Suprapubic skin (tissue), 4 donors: ENCODE measurements around the gene ANTXR1. TPM values are rescaled to one million over a fixed set of nuclear protein-coding genes. Genes with fewer than 3 reads are reported as not detected.

Source experiments
- DNase-seq, 2 donors: peaks; one replicate each; pipeline ENCODE4 v3.0.0-alpha.2; 2019; ENCODE audit warnings: low spot score in 2 of 2
- H3K27ac ChIP-seq: fragments of 200-600 bp; sonication (generic); one replicate; pipeline ENCODE4 v1.5.1; 2019
- H3K27me3 ChIP-seq: fragments of 200-600 bp; sonication (generic); one replicate; pipeline ENCODE4 v1.5.1; 2019
- H3K36me3 ChIP-seq: fragments of 200-600 bp; sonication (generic); one replicate; pipeline ENCODE4 v1.5.1; 2019
- H3K4me1 ChIP-seq: fragments of 200-600 bp; sonication (generic); one replicate; pipeline ENCODE4 v1.5.1; 2019
- H3K4me3 ChIP-seq: fragments of 200-600 bp; sonication (generic); one replicate; pipeline ENCODE4 v1.5.1; 2019; ENCODE audit warnings: mild to moderate bottlenecking
- H3K9me3 ChIP-seq: fragments of 200-600 bp; sonication (generic); one replicate; pipeline ENCODE4 v1.5.1; 2019
- EP300 ChIP-seq: sonication (generic); formaldehyde crosslinking; IDR thresholded peaks from one replicate; pipeline ENCODE4 v1.6.1; 2017; ENCODE audit warnings: antibody characterized with exemption
- POLR2A ChIP-seq, 2 donors: fragments of 450-650 bp; IDR thresholded peaks; one replicate each; pipeline ENCODE4 v1.6.1; 2017; ENCODE audit warnings: antibody characterized with exemption in 2 of 2, mild to moderate bottlenecking in 2 of 2, moderate library complexity in 2 of 2
- POLR2AphosphoS5 ChIP-seq, 3 donors: sonication (generic); formaldehyde crosslinking; IDR thresholded peaks; one replicate each; pipeline ENCODE4 v1.6.1; 2017; ENCODE audit warnings: antibody characterized with exemption in 3 of 3
- WGBS: methylation state at CpG from one replicate; pipeline ENCODE4 v1.1.5; 2018; 5-methylcytosine and 5-hydroxymethylcytosine counted together
- total RNA-seq, 4 donors: library from RNA; depleted of rRNA; stranded (reverse); fragments of >200 nt; gene quantifications; one replicate each; pipeline ENCODE4 v1.1.0, GENCODE V29; 2016
- TF ChIP-seq, protein P1 (sequence below), 2 donors: fragments of 200-600 bp in 1 of 2; fragments of 450-650 bp in 1 of 2; sonication (generic) in 1 of 2; IDR thresholded peaks; one replicate each; pipeline ENCODE4 v1.5.1; 2016 to 2019; ENCODE audit warnings: antibody characterized with exemption in 2 of 2, mild to moderate bottlenecking in 1 of 2, moderate library complexity in 1 of 2

The ANTXR1 gene
- total RNA-seq, 4 donors from 2014 or later = 35.5 to 111 (median 66.6) TPM

DNA sequence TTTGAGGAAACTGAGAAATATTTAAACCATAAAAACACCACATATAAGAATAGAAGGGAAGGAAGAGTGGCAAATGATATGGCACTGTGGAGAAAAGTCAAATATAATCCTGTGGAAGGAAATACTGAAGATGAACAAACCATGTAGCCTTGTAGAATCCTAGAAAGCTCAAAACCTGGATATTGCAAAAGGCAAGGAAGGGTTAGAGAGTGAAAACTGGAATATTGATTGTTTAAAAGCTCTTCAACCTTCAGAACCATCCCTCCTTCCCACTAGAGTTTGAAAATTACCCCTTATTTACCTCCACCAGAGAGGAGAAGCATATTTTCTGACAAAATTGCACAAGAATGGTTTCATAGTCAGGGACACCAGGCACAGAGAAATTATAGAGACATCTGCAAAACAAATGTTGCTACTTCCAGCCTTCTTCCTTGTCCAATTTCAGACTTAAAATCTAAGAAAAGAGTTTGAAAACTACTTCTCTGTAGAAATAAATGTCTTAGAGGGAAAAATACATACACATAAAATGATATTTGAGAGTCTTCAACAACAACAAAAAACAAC, 48.0 kb downstream of the ANTXR1 start:
- Histone ChIP-seq H3K36me3 (no peaks in the 10 kb centered on the region), H3K27ac (no peak overlapping the region), H3K4me3 (no peak overlapping the region), H3K27me3 (no peaks in the 10 kb centered on the region), H3K9me3 (no peaks in the 10 kb centered on the region), H3K4me1 (peaks cover 3% of the 10 kb centered on the region)
- TF ChIP-seq EP300 (no peak), POLR2AphosphoS5 (IDR thresholded peaks at IDR 0.05) (no peak), POLR2A (IDR thresholded peaks at IDR 0.05) (no peak)
- TF ChIP-seq, protein P1, sequence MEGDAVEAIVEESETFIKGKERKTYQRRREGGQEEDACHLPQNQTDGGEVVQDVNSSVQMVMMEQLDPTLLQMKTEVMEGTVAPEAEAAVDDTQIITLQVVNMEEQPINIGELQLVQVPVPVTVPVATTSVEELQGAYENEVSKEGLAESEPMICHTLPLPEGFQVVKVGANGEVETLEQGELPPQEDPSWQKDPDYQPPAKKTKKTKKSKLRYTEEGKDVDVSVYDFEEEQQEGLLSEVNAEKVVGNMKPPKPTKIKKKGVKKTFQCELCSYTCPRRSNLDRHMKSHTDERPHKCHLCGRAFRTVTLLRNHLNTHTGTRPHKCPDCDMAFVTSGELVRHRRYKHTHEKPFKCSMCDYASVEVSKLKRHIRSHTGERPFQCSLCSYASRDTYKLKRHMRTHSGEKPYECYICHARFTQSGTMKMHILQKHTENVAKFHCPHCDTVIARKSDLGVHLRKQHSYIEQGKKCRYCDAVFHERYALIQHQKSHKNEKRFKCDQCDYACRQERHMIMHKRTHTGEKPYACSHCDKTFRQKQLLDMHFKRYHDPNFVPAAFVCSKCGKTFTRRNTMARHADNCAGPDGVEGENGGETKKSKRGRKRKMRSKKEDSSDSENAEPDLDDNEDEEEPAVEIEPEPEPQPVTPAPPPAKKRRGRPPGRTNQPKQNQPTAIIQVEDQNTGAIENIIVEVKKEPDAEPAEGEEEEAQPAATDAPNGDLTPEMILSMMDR (IDR thresholded peaks at IDR 0.05) = no peak
- DNase-seq = no peak

DNA sequence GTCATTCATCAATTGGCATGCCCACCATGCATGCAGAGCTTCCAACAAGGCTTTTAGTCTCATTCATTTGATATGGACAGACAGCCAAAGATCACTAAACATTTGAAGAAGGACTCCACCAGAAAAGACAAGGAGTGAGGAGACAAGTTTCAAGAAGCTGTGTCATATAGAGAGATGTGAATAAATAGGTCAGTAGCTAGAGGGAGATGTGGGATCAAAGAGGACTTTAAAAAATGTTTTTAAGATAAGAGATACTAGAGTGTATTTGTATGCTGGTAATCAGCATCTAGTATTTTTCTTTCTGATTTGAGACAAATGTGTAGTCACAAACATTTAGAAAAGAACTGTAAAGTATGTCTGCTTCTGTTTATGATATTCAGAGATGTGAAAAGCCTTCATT, 48.5 kb downstream of the ANTXR1 start:
- no peak for TF ChIP-seq POLR2AphosphoS5 (IDR thresholded peaks at IDR 0.05)
- TF ChIP-seq, protein P1 (IDR thresholded peaks at IDR 0.05) = no peak
- TF ChIP-seq POLR2A (IDR thresholded peaks at IDR 0.05) = no peak
- TF ChIP-seq EP300 = no peak

DNA sequence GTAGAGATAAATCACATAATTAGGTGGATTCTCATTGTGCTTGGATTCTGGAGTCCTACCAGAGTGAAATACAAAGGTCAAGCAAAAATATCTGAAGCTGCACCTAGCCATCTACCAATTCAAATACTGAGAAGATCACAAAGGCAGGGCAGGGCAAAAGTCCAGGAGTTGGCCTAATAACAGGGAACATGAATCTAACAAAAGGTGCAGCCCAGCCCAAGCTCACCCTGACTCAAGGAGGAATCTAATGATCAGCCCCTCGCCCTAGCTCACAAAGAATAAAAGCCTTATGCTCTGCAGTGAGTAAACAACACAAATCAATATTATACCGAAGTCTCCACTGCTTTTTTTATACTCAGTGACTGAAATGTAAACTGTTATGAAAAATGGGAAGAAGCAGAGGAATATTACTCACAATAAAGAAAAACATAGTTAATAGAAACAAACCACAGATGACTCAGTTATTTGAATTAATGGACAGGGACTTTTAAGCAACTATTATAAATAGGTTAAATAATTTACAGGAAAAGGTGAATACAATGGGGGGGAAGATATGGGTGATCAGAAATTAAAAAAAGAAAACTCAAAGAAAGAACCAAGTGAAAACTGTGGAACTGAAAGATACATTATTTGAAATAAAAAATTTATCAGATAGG, 49.5 kb downstream of the ANTXR1 start:
- no peak for TF ChIP-seq POLR2AphosphoS5 (IDR thresholded peaks at IDR 0.05)
- no peak for TF ChIP-seq EP300
- peaks cover 3% of the 10 kb centered on the region for H3K4me1 ChIP-seq
- H3K36me3 ChIP-seq = no peaks in the 10 kb centered on the region
- H3K9me3 ChIP-seq = no peaks in the 10 kb centered on the region
- no peak overlapping the region for H3K4me3 ChIP-seq
- no peaks in the 10 kb centered on the region for H3K27me3 ChIP-seq
- no peak for DNase-seq
- 79% methylated on average over 2 of the region's 2 CpGs for WGBS
- no peak overlapping the region for H3K27ac ChIP-seq

More for the DNA sequence above, 48.5 kb downstream of the ANTXR1 start:
- no peaks in the 10 kb centered on the region for H3K27me3 ChIP-seq
- H3K4me1 ChIP-seq = peaks cover 3% of the 10 kb centered on the region
- no peak overlapping the region for H3K4me3 ChIP-seq
- no peaks in the 10 kb centered on the region for H3K9me3 ChIP-seq
- H3K27ac ChIP-seq = no peak overlapping the region
- no peak for DNase-seq
- no peaks in the 10 kb centered on the region for H3K36me3 ChIP-seq

DNA sequence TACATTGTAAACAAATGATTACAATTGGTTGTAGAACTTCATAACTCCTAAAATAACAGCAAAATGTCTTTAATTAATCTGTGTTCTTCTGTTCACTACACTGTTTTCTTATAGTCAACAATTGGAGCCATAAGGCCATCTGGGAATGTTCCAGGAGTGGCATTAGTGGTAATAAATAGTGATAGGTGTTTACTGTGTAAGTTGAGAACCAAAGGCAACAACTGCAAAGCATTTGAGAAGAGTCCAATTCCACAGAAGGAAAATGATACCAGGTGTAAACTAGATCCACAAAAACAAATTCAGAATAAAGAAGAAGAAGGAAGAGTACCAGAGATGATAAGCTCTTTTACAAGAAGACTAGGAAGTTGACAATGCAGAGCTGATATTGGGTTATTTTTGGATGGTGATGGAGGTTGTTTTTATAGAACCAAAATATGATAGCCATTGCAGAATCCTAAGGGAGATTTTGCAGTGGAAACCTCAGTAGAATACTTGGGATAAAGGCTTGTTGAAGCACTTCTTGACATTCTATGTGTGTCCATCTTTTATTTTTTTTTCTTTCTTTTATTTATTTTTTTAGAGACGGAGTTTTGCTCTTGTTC, 52.9 kb downstream of the ANTXR1 start:
- Histone ChIP-seq H3K36me3 (no peaks in the 10 kb centered on the region), H3K27ac (no peak overlapping the region), H3K4me1 (peaks cover 3% of the 10 kb centered on the region), H3K27me3 (no peaks in the 10 kb centered on the region), H3K4me3 (no peak overlapping the region), H3K9me3 (no peaks in the 10 kb centered on the region)
- TF ChIP-seq POLR2AphosphoS5 (IDR thresholded peaks at IDR 0.05) (no peak), EP300 (no peak), POLR2A (IDR thresholded peaks at IDR 0.05) (no peak)
- TF ChIP-seq, protein P1 (IDR thresholded peaks at IDR 0.05) = no peak
- no peak for DNase-seq
- WGBS = 87% methylated on average over 1 of the region's 1 CpG

DNA sequence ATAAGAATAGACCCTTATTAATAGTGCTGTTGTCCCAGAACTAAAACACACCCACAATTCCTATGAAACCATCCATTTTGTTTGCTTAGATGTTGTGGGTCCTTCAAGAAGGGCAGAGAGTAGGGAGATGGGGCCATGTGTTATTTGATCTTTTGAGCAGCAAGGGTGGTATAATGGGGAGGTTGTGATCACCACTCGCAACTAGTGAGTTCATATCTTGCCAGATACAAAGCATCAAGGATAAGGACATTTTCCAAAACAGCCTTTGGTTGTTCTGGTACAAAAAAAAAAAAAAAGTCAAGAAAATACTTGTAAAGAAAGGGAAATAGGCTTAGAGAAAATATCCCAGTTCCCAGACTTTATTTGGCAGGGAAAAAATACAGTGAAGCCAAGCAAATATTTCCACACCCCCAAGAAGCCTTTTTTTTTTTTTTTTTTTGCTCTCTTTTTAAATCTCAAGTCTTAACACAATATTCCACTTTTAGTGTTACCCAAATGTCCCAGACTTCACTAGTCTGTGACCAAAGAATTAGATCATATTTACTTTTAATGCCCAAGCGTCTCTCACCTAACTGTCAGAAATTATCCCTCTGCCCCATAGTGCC, 54.1 kb downstream of the ANTXR1 start:
- no peak for DNase-seq
- H3K27ac ChIP-seq = no peak overlapping the region
- no peaks in the 10 kb centered on the region for H3K27me3 ChIP-seq
- TF ChIP-seq, protein P1 (IDR thresholded peaks at IDR 0.05) = no peak
- TF ChIP-seq EP300 = no peak
- no peaks in the 10 kb centered on the region for H3K4me1 ChIP-seq
- WGBS = 60% methylated on average over 2 of the region's 2 CpGs
- H3K9me3 ChIP-seq = no peaks in the 10 kb centered on the region
- H3K36me3 ChIP-seq = no peaks in the 10 kb centered on the region
- no peak overlapping the region for H3K4me3 ChIP-seq
